Osteoblast (primary cell): ENCODE results near the gene BRPF3. TPM values are rescaled to one million over a fixed set of nuclear protein-coding genes. Genes with fewer than 3 reads are reported as not detected.

ENCODE experiments used
- DNase-seq: peaks from one replicate; pipeline ENCODE4 v3.0.0; 2011; ENCODE audit warnings: low spot score, mixed read lengths; ENCODE audit not compliant: insufficient read length; ENCODE audit errors: missing footprints
- H2AFZ ChIP-seq: 2 replicates; pipeline ENCODE4 v1.6.0; 2011; ENCODE audit warnings: mild to moderate bottlenecking, low read length
- H3K27ac ChIP-seq: 2 replicates; pipeline ENCODE4 v1.5.1; 2011; ENCODE audit warnings: mild to moderate bottlenecking, low read depth, low read length, moderate library complexity
- H3K27me3 ChIP-seq: 2 replicates; pipeline ENCODE4 v1.6.0; 2012; ENCODE audit warnings: mild to moderate bottlenecking, control low read depth, inconsistent platforms, low read length, moderate library complexity; ENCODE audit not compliant: insufficient read depth
- H3K36me3 ChIP-seq: 2 replicates; pipeline ENCODE4 v1.5.1; 2011; ENCODE audit warnings: mild to moderate bottlenecking, low read length, control low read depth, moderate library complexity; ENCODE audit not compliant: insufficient read depth
- H3K4me1 ChIP-seq: 2 replicates; pipeline ENCODE4 v1.5.1; 2011; ENCODE audit warnings: mild to moderate bottlenecking, low read length, control low read depth, moderate library complexity; ENCODE audit not compliant: insufficient read depth
- H3K4me2 ChIP-seq: 2 replicates; pipeline ENCODE4 v1.6.0; 2011; ENCODE audit warnings: mild to moderate bottlenecking, low read length; ENCODE audit not compliant: insufficient read depth
- H3K4me3 ChIP-seq: fragments of 200-600 bp; sonication (generic); 3 replicates; pipeline ENCODE4 v1.5.1; 2012; ENCODE audit warnings: mild to moderate bottlenecking, low read length, inconsistent platforms; ENCODE audit not compliant: insufficient read depth
- H3K79me2 ChIP-seq: 2 replicates; pipeline ENCODE4 v1.6.0; 2012; ENCODE audit warnings: mild to moderate bottlenecking, low read length, control low read depth, inconsistent platforms; ENCODE audit not compliant: insufficient read depth
- H3K9me3 ChIP-seq: 2 replicates; pipeline ENCODE4 v1.5.1; 2011; ENCODE audit warnings: low read depth, low read length, control low read depth
- H4K20me1 ChIP-seq: 2 replicates; pipeline ENCODE4 v1.6.0; 2012; ENCODE audit warnings: mild to moderate bottlenecking, low read length, control low read depth; ENCODE audit not compliant: insufficient read depth
- total RNA-seq: library from RNA; depleted of rRNA; stranded (reverse); fragments of >200 nt; gene quantifications from 2 replicates; pipeline ENCODE4 v1.2.3, GENCODE V29; 2012
- TF ChIP-seq, protein P1 (sequence below): IDR thresholded peaks from 2 replicates; pipeline ENCODE4 v1.5.1; 2011; ENCODE audit warnings: mild to moderate bottlenecking, low read depth, low read length, moderate library complexity; ENCODE audit errors: extremely low read depth

Gene BRPF3
- total RNA-seq, 1 donor = 18.8 TPM

DNA sequence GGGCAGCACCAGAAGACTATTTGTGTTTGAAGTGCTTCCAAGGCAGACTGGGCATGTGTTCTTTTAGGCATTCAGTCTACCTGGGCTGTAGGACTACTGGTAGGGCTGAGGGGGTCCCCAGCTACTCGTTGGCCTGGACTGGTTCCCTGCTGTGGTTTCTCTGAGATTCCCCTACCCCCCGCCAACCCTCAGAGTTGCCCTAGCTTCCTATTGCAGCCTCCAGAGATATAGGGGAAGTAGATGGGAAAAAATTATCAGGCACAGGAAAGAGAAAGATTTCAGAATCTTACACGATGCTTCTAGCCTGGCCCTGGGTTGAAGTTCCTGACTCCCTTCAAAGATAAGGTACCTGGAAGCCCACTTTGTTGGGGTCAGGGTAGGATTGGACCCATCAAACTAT, 22.5 kb downstream of the BRPF3 start:
- peaks cover 80% of the 10 kb centered on the region for H3K36me3 ChIP-seq
- H3K4me3 ChIP-seq = no peak overlapping the region
- no peaks in the 10 kb centered on the region for H3K9me3 ChIP-seq
- no peak overlapping the region for H3K4me2 ChIP-seq
- H3K4me1 ChIP-seq = no peaks in the 10 kb centered on the region
- H3K27ac ChIP-seq = no peak overlapping the region
- DNase-seq = no peak
- H2AFZ ChIP-seq = no peak overlapping the region
- peaks cover 16% of the 10 kb centered on the region for H4K20me1 ChIP-seq
- TF ChIP-seq, protein P1, sequence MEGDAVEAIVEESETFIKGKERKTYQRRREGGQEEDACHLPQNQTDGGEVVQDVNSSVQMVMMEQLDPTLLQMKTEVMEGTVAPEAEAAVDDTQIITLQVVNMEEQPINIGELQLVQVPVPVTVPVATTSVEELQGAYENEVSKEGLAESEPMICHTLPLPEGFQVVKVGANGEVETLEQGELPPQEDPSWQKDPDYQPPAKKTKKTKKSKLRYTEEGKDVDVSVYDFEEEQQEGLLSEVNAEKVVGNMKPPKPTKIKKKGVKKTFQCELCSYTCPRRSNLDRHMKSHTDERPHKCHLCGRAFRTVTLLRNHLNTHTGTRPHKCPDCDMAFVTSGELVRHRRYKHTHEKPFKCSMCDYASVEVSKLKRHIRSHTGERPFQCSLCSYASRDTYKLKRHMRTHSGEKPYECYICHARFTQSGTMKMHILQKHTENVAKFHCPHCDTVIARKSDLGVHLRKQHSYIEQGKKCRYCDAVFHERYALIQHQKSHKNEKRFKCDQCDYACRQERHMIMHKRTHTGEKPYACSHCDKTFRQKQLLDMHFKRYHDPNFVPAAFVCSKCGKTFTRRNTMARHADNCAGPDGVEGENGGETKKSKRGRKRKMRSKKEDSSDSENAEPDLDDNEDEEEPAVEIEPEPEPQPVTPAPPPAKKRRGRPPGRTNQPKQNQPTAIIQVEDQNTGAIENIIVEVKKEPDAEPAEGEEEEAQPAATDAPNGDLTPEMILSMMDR = no peak
- H3K79me2 ChIP-seq = no peaks in the 10 kb centered on the region
- no peaks in the 10 kb centered on the region for H3K27me3 ChIP-seq

DNA sequence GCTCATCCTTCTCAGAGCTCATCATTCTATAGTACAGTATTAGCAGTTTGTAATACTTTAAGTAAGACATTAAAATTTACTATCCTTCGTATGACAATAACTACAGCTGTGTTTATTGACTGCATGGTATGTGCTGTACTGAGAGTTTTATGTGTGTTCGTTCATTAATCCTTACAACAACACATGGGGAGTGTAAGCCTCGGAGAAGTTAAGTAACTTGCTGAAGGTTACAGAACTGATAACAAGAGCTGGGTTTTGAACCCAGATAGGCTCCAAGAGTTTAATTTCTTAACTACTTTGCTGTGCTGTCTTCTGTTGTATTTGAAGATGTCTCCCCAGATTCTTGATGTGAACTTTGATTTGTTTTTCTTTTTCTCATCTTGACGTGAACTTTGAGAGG, 23.7 kb downstream of the BRPF3 start:
- Histone ChIP-seq H3K4me3 (no peak overlapping the region), H3K9me3 (no peaks in the 10 kb centered on the region), H4K20me1 (peaks cover 23% of the 10 kb centered on the region), H3K27me3 (no peaks in the 10 kb centered on the region), H3K27ac (no peak overlapping the region), H3K4me1 (peaks cover 4% of the 10 kb centered on the region), H3K4me2 (no peak overlapping the region), H3K36me3 (peaks cover 80% of the 10 kb centered on the region), H2AFZ (no peak overlapping the region), H3K79me2 (no peaks in the 10 kb centered on the region)
- no peak for DNase-seq
- TF ChIP-seq, protein P1 = no peak

DNA sequence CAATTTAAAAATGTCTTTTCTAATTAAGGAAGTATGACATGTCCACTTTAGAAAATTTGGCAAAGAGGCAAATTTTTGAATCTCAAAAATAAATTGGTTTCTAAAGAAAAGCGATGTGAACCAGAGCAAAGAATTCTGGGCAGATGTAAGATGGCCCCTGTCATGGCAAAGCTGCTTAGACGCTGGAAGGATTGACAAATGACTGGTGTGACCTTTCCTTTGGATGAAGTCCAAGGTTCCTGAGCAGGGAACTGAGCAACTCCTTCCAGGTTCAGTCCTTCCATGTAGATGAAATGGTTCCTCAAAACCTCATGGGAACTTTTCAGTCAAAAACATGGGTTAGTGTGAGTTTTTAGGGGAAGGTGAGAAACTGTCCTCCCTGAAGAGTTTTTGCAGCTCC, 25.1 kb downstream of the BRPF3 start:
- H3K36me3 ChIP-seq = peaks cover 75% of the 10 kb centered on the region
- peaks cover 15% of the 10 kb centered on the region for H4K20me1 ChIP-seq
- no peak overlapping the region for H3K4me2 ChIP-seq
- TF ChIP-seq, protein P1 = no peak
- no peaks in the 10 kb centered on the region for H3K9me3 ChIP-seq
- H3K4me1 ChIP-seq = peaks cover 4% of the 10 kb centered on the region
- no peak overlapping the region for H3K4me3 ChIP-seq
- no peak overlapping the region for H2AFZ ChIP-seq
- H3K27ac ChIP-seq = no peak overlapping the region
- no peak for DNase-seq
- no peaks in the 10 kb centered on the region for H3K79me2 ChIP-seq
- H3K27me3 ChIP-seq = no peaks in the 10 kb centered on the region

DNA sequence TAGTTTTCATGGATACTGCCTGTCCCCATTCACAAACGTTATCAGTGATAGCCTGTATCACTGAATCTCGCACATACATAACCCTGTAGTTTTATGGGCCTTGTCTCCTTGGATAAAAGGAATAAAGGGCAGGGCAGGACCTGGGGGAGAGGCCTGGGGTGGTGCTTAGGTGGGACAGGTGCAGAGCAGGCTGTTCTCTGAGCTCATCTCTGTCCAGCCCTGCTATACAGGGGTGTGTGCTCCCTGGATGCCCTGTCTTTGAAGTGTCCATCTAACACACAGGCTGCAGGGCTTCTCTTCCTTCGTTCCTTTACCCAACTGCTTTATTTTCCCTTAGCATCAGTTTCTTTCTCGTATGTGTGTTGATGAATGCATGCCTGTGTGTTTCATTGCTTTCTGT, 26.4 kb downstream of the BRPF3 start:
- Histone ChIP-seq H3K36me3 (peaks cover 79% of the 10 kb centered on the region), H2AFZ (no peak overlapping the region), H3K4me3 (no peak overlapping the region), H3K27ac (no peak overlapping the region), H3K79me2 (no peaks in the 10 kb centered on the region), H3K4me1 (peaks cover 4% of the 10 kb centered on the region), H3K27me3 (no peaks in the 10 kb centered on the region), H3K9me3 (no peaks in the 10 kb centered on the region), H4K20me1 (peaks cover 15% of the 10 kb centered on the region), H3K4me2 (no peak overlapping the region)
- no peak for DNase-seq
- TF ChIP-seq, protein P1 = no peak
